HTERT RPE-1 (cell line): ENCODE data around the gene SF3A2.

Experiments used
- in situ Hi-C: fragments of 300-500 bp; cut with MboI; formaldehyde crosslinking; loops from 4 replicates; pipeline ENCODE4 v1.14.3; 2020; ENCODE audit warnings: low sequenced_read_pairs

SF3A2 gene

DNA sequence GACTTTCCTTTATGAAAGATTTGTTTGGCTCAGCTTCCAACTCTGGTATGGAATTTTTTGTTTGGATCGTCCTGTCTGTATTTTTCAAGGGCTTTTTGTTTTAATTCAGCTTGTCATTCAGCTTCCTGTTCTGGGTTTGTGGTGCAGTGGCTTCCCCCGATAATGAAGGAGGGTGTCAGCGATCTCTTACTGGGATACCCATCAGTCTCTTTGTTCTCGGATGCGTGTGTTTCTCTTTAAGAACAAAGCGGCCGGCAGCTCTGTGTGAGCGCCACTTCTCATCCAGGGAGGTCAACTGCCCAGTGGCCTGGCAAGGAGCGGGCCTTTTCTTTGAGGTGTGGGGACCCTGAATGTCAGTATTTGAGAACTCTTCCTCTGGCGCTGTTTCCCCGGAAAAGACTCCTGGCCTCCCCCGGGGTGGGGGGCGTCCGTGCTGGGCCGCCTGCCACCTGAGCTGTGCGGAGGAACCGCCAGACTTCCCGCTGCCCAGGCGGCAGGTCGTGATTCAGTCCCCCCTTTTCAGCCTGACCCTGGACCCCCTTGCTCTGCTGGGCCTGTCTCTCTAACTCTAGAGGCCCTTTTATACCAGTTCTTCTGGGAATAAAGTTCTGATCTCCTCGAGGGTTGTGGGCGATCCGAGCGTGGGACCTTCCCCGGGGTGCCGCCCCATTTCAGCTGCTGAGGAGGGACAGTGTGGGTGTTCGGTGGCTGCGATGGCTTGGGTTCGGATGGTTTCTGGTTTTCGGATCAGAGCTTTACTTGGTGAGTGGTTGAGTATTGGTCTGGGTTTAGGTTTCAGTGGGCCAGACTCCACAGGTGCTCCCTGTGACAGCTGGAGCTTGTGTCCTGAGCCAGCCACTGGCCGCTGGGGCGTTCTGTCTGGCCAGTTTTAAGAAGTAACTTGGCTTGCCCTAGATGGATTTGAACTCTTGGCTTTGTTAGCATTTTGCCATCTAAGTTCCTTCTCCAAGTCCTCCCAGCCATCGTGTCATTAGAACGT, 3.4 kb downstream of the SF3A2 start:
- in situ Hi-C loops = no loop called here

GRCh38 chr19:2240881-2241760, 4.5 kb downstream of the SF3A2 start:
- in situ Hi-C loops = no loop called here

GRCh38 chr19:2242092-2242537, 5.5 kb downstream of the SF3A2 start:
- in situ Hi-C loops = no loop called here

DNA sequence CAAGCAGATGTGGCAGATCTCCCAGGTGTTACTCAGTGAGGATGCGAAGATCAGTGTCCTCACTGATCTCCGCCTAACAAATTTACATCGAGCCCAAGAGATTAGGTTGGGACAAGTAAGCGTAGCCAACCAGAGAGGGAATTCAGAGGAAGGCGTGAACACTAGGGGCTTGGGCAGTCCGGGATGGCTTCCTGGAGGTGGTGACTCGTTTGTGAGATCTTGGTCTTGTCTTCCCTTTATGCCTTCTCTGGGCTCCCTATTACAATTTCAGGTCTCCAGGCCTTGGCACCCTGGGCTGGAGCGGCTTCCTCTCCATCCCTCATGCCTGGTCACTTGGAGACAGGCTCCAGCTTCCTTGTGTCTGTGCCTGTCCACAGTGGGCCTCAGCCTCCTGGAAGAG, 6.2 kb downstream of the SF3A2 start:
- in situ Hi-C loops = no loop called here

DNA sequence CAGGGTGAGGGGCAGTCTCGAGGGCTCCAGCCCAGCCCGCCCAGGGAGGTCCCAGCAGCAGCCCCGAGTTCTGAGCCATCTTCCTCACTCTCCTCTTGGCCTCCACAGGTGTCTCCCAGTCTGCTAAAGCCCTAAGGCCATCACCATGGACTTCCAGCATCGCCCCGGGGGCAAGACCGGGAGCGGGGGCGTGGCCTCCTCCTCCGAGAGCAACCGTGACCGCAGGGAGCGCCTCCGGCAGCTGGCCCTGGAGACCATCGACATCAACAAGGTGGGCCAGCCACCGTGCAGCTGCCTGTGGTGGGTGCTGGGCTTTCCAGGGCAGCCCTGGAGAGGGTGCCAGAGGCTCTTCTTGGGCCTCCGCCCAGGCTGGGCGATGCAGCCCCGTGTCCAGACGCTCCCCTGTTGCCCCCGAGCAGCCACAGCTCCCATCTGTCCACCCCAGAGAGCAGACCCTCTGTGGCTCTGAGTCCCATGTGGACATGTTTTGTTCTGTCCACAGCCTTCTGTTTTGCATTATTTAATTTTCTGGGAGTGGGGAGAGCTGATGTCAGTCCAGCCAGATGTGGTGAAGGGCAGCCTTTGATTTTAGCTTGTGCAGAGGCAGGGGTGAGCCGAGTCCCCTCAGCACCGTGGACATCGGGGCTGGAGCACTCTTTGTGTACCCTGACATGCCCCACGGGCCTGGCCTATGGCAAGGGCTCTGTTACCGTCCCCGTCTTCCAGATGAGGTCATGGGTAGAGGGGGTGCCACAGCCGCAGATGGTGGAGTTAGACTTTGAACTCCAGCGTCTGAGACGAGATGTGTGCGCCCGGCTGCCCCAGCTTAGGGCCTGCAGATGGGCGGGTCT, 6.9 kb downstream of the SF3A2 start:
- in situ Hi-C loops = no loop called here

GRCh38 chr19:2244125-2244411, 7.4 kb downstream of the SF3A2 start:
- in situ Hi-C loops = no loop called here

- in situ Hi-C loops = no loop called here
These were observed 7.9 kb downstream of the SF3A2 start for GRCh38 chr19:2244486-2244885.

DNA sequence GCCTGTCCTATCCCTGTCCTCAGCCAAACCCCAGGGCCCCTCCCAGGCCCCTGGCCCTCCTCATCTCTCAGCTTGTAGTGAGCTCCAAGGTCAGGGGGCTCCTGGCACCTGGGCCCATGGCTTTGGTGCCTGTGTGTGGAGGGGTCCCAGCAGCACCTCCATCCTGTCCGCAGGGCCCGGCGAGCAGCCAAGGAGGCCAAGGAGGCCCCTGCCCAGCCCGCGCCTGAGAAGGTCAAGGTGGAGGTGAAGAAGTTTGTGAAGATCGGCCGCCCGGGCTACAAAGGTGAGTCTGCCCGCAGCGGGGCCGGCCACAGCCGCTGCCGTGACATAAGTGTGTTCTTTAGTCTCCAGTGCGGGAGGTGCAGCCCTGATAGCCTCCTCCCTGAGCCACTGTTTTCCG, 8.6 kb downstream of the SF3A2 start:
- in situ Hi-C loops = no loop called here

DNA sequence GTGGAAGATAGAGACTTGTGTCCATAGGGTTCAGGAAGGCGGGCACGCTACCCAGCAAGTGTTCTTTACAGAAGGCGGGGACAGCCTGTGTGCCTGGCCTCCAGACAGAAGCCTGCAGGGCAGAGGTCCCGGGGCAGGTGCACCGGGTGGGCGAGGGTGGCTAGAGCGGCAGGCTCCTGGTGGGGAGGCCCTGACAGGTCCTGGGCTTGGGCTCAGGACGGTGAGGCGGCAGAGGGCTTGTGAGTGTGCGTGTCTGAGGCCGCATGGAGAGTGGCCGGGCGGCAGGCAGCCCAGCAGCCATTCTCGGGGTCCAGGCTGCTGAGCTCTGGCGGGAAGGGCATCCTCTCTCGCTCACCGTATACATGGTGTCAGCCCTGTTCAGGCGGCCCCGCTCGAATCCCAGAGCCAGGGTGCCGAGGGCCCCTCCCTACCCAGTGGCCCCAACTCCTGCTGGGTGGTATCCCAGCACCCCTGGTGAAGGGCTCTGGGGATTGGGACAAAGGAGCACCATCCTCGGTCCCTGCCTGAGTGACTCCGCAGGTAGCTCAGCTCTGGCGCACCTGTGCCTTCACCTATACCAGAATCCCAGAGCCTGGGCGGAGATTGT, 9.5 kb downstream of the SF3A2 start:
- in situ Hi-C loops = no loop called here

DNA sequence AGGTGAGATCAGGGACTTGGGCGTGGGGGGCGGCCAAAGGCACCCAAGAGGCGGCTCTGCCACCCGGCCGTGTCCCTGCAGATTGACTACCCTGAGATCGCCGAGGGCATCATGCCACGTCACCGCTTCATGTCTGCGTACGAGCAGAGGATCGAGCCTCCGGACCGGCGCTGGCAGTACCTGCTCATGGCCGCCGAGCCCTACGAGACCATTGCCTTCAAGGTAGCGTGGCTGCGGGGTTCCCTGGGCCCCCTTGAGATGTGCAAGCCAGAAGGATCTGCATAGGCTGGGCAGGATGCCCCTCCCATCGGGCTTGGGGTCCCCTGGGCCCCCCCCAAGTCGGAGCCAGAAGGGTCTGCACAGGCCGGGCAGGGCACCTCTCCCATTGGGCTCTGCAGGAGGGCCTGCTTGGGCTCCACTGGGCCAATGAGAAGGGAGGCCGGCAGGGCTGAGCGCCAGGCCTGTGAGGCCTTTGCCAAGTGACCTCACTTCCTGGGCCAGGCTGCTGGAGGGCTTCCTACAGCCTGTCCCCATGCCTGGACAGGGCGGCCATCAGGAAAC, 10.3 kb downstream of the SF3A2 start:
- in situ Hi-C loops = no loop called here

- in situ Hi-C loops = no loop called here
These were observed 10.9 kb downstream of the SF3A2 start for GRCh38 chr19:2247433-2248101.

GRCh38 chr19:2248136-2249009, 11.7 kb downstream of the SF3A2 start:
- in situ Hi-C loops = no loop called here

- in situ Hi-C loops = no loop called here
These were observed 12.6 kb downstream of the SF3A2 start, which contains the start of gene AMH for GRCh38 chr19:2249010-2249866. TSS of gene AMH (plus strand) at chr19:2249323. CDS start at chr19:2249333, 10 bp downstream.

DNA sequence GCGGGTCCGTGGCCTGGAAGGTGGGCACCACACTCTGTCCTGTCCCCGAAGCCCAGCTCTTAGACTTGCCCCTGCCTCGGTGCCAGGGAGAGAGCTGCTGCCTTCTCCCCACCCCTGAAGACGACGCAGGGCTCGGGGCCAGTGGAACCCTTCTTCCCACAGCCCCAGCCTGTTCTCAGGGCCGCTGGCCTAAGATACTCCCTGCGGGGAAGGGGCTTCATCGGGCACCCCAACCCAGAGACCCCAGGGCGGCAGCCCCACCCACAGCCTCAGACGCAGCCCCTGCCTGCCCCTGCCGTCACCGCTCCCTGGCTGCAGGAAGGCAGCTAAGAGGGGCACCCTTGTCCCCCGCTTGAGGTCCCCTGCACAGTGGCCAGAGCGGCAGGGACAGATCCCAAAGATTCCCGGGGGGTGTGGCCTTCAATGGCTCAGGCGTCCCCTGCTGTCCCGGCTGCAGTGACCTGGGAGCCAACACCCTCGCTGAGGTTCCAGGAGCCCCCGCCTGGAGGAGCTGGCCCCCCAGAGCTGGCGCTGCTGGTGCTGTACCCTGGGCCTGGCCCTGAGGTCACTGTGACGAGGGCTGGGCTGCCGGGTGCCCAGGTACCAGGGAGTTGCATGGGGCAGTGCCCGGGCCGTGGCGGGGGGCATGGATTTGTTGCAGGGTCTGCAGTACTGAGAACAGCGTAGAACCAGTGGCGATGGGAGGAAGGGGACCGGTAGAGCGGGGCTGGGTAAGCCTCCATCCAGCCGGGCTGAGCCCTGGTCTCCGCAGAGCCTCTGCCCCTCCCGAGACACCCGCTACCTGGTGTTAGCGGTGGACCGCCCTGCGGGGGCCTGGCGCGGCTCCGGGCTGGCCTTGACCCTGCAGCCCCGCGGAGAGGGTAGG, 13.5 kb downstream of the SF3A2 start:
- in situ Hi-C loops = no loop called here

DNA sequence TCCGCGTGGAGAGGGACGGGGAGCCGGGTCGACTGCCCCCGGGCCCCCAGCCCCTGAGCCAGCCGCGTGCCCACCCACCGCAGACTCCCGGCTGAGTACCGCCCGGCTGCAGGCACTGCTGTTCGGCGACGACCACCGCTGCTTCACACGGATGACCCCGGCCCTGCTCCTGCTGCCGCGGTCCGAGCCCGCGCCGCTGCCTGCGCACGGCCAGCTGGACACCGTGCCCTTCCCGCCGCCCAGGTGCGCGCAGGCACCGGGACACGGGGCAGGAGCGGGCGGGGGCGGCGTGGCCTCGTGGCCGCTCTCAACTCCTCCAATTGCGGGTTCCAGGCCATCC, 14.1 kb downstream of the SF3A2 start:
- in situ Hi-C loops = no loop called here

- in situ Hi-C loops = no loop called here
These were observed 14.8 kb downstream of the SF3A2 start for GRCh38 chr19:2251106-2252054.
